Ramos (cell line): ENCODE data around the gene SPATA31C2.
"Not testable (repeated sequence)": the region's sequence is repeated elsewhere in the genome, so short reads cannot be mapped to it uniquely, and the experiment has no call there.

Experiments used
- in situ Hi-C: fragments of 300-500 bp; cut with MboI; formaldehyde crosslinking; loops from one replicate; pipeline ENCODE4 v1.14.3; 2022; ENCODE audit warnings: low sequenced_read_pairs; ENCODE audit not compliant: unreplicated experiment

SPATA31C2 gene

GRCh38 chr9:88127700-88128300 is 10.5 kb downstream of the SPATA31C2 start:
- in situ Hi-C loops: not testable (repeated sequence)

- in situ Hi-C loops: not testable (repeated sequence)
Observed at GRCh38 chr9:88123413-88123812, 14.9 kb downstream of the SPATA31C2 start.

- in situ Hi-C loops: not testable (repeated sequence)
Observed at GRCh38 chr9:88118121-88118520, 20.2 kb downstream of the SPATA31C2 start.

DNA sequence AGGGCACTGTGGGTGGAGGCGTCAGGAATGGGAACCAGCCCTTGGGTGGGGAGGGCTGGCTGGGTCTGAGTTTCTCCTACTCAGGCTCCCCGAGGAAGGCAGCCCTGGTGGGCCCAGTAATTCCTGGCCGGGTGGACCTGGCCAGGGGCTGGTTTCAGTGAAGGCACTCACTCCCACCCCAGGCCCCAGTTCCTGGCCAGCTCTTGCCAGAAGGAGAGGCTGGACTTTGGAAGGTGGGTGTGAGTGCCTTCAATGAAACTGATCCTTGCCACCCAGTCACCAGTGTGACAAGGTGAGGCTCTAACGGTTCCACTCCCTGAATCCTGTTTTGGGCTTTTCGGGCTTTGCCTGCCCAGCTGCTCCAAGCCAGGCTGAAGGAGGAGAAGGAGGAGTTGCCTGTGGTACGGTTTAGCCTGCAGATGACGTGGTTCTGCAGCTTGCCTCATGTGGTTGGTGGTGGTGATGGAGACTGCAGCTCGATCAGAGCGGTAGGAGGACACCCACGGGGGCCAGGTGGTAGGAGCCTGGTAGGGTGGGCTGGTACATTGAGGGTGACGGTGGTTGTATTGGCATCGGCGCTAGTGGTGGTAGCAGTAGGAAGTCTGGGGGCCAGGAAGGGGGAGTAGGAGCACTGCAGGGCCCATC is 23.2 kb downstream of the SPATA31C2 start:
- in situ Hi-C loops: not testable (repeated sequence)

- in situ Hi-C loops: not testable (repeated sequence)
Observed at GRCh38 chr9:88114283-88114967, 23.9 kb downstream of the SPATA31C2 start.

GRCh38 chr9:88113156-88114130 is 24.8 kb downstream of the SPATA31C2 start:
- in situ Hi-C loops: not testable (repeated sequence)

- in situ Hi-C loops: no loop called here
Observed at GRCh38 chr9:88110026-88110425, 28.2 kb downstream of the SPATA31C2 start.

GRCh38 chr9:88108779-88109178 is 29.5 kb downstream of the SPATA31C2 start:
- in situ Hi-C loops: no loop called here

DNA sequence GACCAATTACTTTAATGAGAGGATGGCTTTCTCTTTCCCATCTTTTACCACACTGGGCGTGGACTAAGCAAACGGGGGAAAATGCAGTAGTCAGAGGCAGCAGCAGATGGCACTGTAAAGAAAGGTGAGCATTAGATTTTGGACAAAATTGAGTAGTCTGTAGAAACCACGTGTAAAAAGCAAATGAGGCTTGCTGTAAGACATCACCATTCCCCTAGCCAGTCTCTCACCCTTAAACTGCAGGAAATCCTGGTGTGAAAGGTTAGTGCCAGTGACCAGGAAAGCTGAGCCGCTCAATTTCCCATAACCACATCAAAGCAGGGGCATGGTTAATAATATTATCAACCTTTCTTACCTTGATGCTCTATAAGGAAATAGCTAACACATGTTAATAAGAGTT is 31.8 kb downstream of the SPATA31C2 start:
- in situ Hi-C loops: no loop called here

DNA sequence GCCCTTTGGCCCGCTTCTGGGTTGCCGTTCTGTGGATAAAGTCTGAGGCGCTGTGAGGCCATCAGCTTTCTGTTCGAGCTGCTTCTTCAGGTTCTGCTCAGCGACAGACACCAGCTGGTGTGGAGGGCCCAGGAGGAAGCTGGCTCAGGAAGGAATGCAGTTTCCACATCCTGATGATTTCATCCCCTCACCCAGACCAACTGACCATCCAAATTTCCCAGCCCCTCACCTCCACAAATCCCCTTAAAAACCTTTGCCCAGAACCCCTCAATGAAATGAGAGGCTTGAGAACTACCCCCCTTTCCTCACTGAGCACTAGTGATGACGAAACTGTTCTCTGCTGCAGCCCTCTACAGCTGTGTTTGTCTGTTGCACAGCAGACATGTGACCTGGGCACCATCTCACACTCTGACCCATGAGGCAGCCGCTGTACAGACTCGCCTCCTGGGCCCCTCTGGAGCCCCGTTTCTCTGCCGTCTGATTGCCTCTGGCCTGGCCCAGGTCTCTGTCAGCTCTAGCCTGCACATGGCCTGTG is 45.4 kb downstream of the SPATA31C2 start:
- in situ Hi-C loops: no loop called here

GRCh38 chr9:88090151-88090581 is 48.1 kb downstream of the SPATA31C2 start:
- in situ Hi-C loops: no loop called here

DNA sequence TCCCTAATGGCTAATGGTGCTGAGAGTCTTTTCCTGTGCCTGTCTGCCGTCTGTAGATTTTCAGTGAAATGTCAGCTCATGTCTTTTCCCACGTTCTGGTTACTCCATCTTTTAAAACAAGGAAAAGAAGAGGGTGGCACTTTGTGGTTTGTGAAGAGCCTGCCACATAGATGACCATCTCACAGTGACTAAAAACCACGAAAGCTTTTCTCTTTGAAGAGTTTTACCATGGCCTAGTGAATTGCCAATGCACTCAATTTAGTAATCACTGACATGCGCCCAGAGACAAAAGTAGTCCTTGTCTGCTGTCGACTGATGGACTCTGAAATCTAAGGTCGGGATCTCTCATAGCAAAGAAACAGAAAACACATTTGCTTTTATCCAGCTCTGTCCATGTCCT is 50.4 kb downstream of the SPATA31C2 start:
- in situ Hi-C loops: no loop called here

DNA sequence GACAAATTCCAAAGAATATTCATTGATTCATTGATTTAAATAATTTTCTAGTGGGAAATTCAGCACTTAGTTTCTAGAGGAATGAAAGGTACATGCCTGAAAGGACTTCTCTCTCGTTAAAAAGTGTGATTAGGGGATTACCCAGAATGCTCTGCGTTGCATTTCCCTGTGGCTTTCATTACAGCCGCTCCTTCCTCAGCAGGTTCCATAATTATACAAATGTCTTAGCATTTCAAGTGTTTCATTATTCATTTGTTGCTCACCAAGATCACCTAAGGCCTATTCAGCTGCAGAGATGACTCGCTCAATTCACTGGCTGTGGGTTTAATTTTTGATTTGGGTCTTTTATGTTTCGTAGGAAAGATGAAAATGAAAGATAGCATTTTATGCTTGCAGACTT is 52.8 kb downstream of the SPATA31C2 start:
- in situ Hi-C loops: no loop called here

- in situ Hi-C loops: no loop called here
Observed at GRCh38 chr9:88084357-88085183, 53.7 kb downstream of the SPATA31C2 start.
